K562 (cell line): ENCODE results near the gene DGKZ. TPM values are rescaled to one million over a fixed set of nuclear protein-coding genes. Genes with fewer than 3 reads are reported as not detected.
A peak's percentile ranks its signal among the peaks of the same experiment; 100 is the strongest.

ENCODE experiments used
- ATAC-seq: fragments of 200-7000 bp; cut with Tn5 transposase; 3 replicates; pipeline ENCODE4 v1.9.1; 2020; ENCODE audit warnings: moderate library complexity
- BruUV-seq: library from RNA; stranded (reverse); fragments of 400-500 nt; replicated peaks from 2 replicates; lab custom pipeline; 2021; lab: Mats Ljungman, UMichigan
- CTCF ChIA-PET: fragments of 300-600 bp; formaldehyde crosslinking; extraction: SDS; loops from one replicate; lab custom pipeline; 2021; ENCODE audit warnings: low intra/inter-chr PET ratio; lab: Yijun Ruan, JAX
- POLR2A ChIA-PET: fragments of 300-600, 350-650 bp; sonication (Branson Sonifier 250); formaldehyde crosslinking; extraction: SDS; loops from one replicate; lab custom pipeline; 2021; ENCODE audit warnings: antibody characterized with exemption, inconsistent platforms; lab: Yijun Ruan, JAX
- DNase-seq, 4 experiments: peaks; one replicate each; pipeline versions ENCODE4 v3.0.0 to v3.0.0-alpha.2; 2011 to 2018; ENCODE audit warnings: low spot score in 3 of 4, mixed read lengths in 3 of 4; ENCODE audit errors: extremely low read depth in 1 of 4
- FAIRE-seq: peaks from 2 replicates; lab custom pipeline; 2011; peaks lifted over from hg19 to GRCh38; lab: Jason Lieb, UNC
- H2AFZ ChIP-seq: 2 replicates; pipeline ENCODE4 v1.6.0; 2011; ENCODE audit warnings: low read depth, low read length, control low read depth, inconsistent platforms
- H3K27ac ChIP-seq: fragments of 200-600 bp; 3 replicates; pipeline ENCODE4 v1.8.0; 2011; ENCODE audit warnings: low read depth, mild to moderate bottlenecking, control low read depth, inconsistent platforms, low read length, moderate library complexity, mixed read lengths; ENCODE audit errors: extremely low read depth
- H3K27me3 ChIP-seq, 2 experiments: fragments of 300-600 bp in 1 of 2; 2 replicates in 1 of 2; 3 replicates in 1 of 2; pipeline versions ENCODE4 v1.6.0 to v1.8.0; 2011; ENCODE audit warnings: inconsistent platforms in 2 of 2, low read length in 2 of 2, mild to moderate bottlenecking in 1 of 2, mixed read lengths in 1 of 2, moderate library complexity in 1 of 2; ENCODE audit not compliant: control insufficient read depth in 2 of 2, insufficient read depth in 2 of 2
- H3K36me3 ChIP-seq: fragments of 300-600 bp; 3 replicates; pipeline ENCODE4 v1.8.0; 2011; ENCODE audit warnings: mild to moderate bottlenecking, low read length, inconsistent platforms; ENCODE audit not compliant: control insufficient read depth, insufficient read depth
- H3K4me1 ChIP-seq, 2 experiments: fragments of 200-600 bp in 1 of 2; replicated peaks in 1 of 2; 2 replicates in 1 of 2; 3 replicates in 1 of 2; pipeline versions ENCODE4 v1.5.1 to v1.8.0; 2011; ENCODE audit warnings: inconsistent platforms in 2 of 2, low read length in 2 of 2, mild to moderate bottlenecking in 1 of 2, mixed read lengths in 1 of 2, moderate library complexity in 1 of 2; ENCODE audit not compliant: control insufficient read depth in 2 of 2, insufficient read depth in 2 of 2
- H3K4me2 ChIP-seq: 2 replicates; pipeline ENCODE4 v1.6.1; 2011; ENCODE audit warnings: low read length, control low read depth, inconsistent platforms, mixed read lengths; ENCODE audit not compliant: insufficient read depth
- H3K4me3 ChIP-seq: fragments of 200-600 bp; sonication (generic), shearing (Covaris generic); 2 replicates; pipeline ENCODE4 v1.5.1; 2016; ENCODE audit warnings: control low read depth, inconsistent platforms
- H3K79me2 ChIP-seq: fragments of 200-600 bp; 3 replicates; pipeline ENCODE4 v1.8.0; 2011; ENCODE audit warnings: low read length, inconsistent platforms; ENCODE audit not compliant: control insufficient read depth, insufficient read depth
- H3K9ac ChIP-seq, 2 experiments: 2 replicates each; pipeline versions ENCODE4 v1.6.0 to v1.6.1; 2011; ENCODE audit warnings: low read depth in 2 of 2, low read length in 2 of 2, control low read depth in 1 of 2, inconsistent platforms in 1 of 2, mild to moderate bottlenecking in 1 of 2, mixed read lengths in 1 of 2; ENCODE audit not compliant: insufficient read depth in 1 of 2
- H3K9me1 ChIP-seq: one replicate; pipeline ENCODE4 v1.6.0; 2011; ENCODE audit warnings: inconsistent platforms, mild to moderate bottlenecking, low read length, moderate library complexity; ENCODE audit not compliant: control insufficient read depth, insufficient read depth
- H3K9me3 ChIP-seq: replicated peaks from 2 replicates; pipeline ENCODE4 v1.5.1; 2011; ENCODE audit warnings: low read depth, low read length, inconsistent platforms; ENCODE audit not compliant: control insufficient read depth, insufficient read depth
- H4K20me1 ChIP-seq: replicated peaks from 2 replicates; pipeline ENCODE4 v1.6.1; 2011; ENCODE audit warnings: low read length, inconsistent platforms, mixed read lengths; ENCODE audit not compliant: control insufficient read depth, insufficient read depth
- ARID4B ChIP-seq: sonication (generic); formaldehyde crosslinking; IDR thresholded peaks from 2 replicates; pipeline ENCODE4 v1.8.0; 2022; ENCODE audit warnings: mild to moderate bottlenecking, missing genetic modification reagents
- CBFA2T3 ChIP-seq: fragments of 450-650 bp; IDR thresholded peaks from 2 replicates; pipeline ENCODE4 v1.6.1; 2017
- DPF2 ChIP-seq: fragments of 450-650 bp; IDR thresholded peaks from 2 replicates; pipeline ENCODE4 v1.6.1; 2016
- EP400 ChIP-seq: fragments of 450-650 bp; IDR thresholded peaks from 2 replicates; pipeline ENCODE4 v1.6.1; 2017; ENCODE audit warnings: antibody characterized with exemption, mild to moderate bottlenecking, moderate library complexity
- HDAC1 ChIP-seq, 2 experiments: fragments of 450-650 bp; IDR thresholded peaks; 2 replicates each; pipeline ENCODE4 v1.6.1; 2016 to 2017; ENCODE audit warnings: inconsistent platforms in 1 of 2, mild to moderate bottlenecking in 1 of 2, moderate library complexity in 1 of 2
- MAX ChIP-seq: sonication (generic); formaldehyde crosslinking; IDR thresholded peaks from 2 replicates; pipeline ENCODE4 v1.9.0; 2022; ENCODE audit warnings: mild to moderate bottlenecking, missing genetic modification reagents
- NFE2L1 ChIP-seq: fragments of 450-650 bp; IDR thresholded peaks from 2 replicates; pipeline ENCODE4 v1.6.1; 2016; ENCODE audit warnings: missing genetic modification characterization, low read depth, mild to moderate bottlenecking, missing compliant biosample characterization, moderate library complexity, borderline replicate concordance
- POLR2AphosphoS2 ChIP-seq: IDR thresholded peaks from 2 replicates; pipeline ENCODE4 v1.6.1; 2012; ENCODE audit warnings: low read length, improper control_type of control experiment
- SOX6 ChIP-seq: fragments of 450-650 bp; IDR thresholded peaks from 2 replicates; pipeline ENCODE4 v1.6.1; 2014; ENCODE audit warnings: mild to moderate bottlenecking
- TAF15 ChIP-seq: fragments of 200-400 bp; formaldehyde crosslinking; IDR thresholded peaks from 2 replicates; pipeline ENCODE4 v1.6.1; 2017; ENCODE audit warnings: mild to moderate bottlenecking, low read depth, low read length, moderate library complexity
- ZNF398 ChIP-seq: fragments of 250-450 bp; sonication (Bioruptor Pico); IDR thresholded peaks from 2 replicates; pipeline ENCODE4 v1.8.0; 2021; ENCODE audit warnings: moderate library complexity, mild to moderate bottlenecking, inconsistent platforms
- ZNF592 ChIP-seq: fragments of 450-650 bp; IDR thresholded peaks from 2 replicates; pipeline ENCODE4 v1.6.1; 2017; ENCODE audit warnings: antibody characterized with exemption, mild to moderate bottlenecking
- WGBS: fragments of 100-300 bp; shearing (Covaris generic); methylation state at CpG from one replicate; pipeline ENCODE4 v1.1.6; 2016; ENCODE audit warnings: low coverage, mixed read lengths; ENCODE audit not compliant: insufficient coverage; ENCODE audit errors: missing lambda C conversion rate; 5-methylcytosine and 5-hydroxymethylcytosine counted together
- in situ Hi-C: fragments of 300-500 bp; cut with MboI; formaldehyde crosslinking; loops from 4 replicates; pipeline ENCODE4 v1.15.0; 2018; ENCODE audit warnings: inconsistent platforms, mixed read lengths
- intact Hi-C: fragments of 100-400 bp; cut with micrococcal nuclease; formaldehyde crosslinking; loops from 2 replicates; pipeline ENCODE4 v1.14.2; 2022
- polyA plus RNA-seq, 8 experiments: library from polyadenylated mRNA; depleted of rRNA in 4 of 8; stranded (reverse) in 5 of 8; unstranded in 3 of 8; fragments of >200 nt; fragmentation: Nextera tagmentation in 2 of 8; fragmentation: Illumina TruSeq in 1 of 8; extraction: Ambion mirVana in 2 of 8; extraction: Trizol in 1 of 8; gene quantifications; 2 replicates each; pipeline versions ENCODE4 v1.2.1 to v1.2.3, GENCODE V29; 2011 to 2014; ENCODE audit warnings: inconsistent platforms in 1 of 8, missing spikeins in 1 of 8
- total RNA-seq, 7 experiments: library from RNA; depleted of rRNA in 6 of 7; stranded (reverse); fragments of >200 nt in 6 of 7; fragmentation: Illumina TruSeq in 2 of 7; extraction: Trizol in 2 of 7; gene quantifications; 2 replicates each; pipeline versions ENCODE4 v1.2.1 to v1.2.3, GENCODE V29; 2011 to 2021; ENCODE audit warnings: low replicate concordance in 1 of 7

The DGKZ gene
- total and polyA plus RNA-seq, 9 of the 15 experiments (the other 6 are each of a cell fraction or from before 2014, with no cell fraction given): 0.51 to 100 (median 44.2) TPM

- in situ Hi-C loops: no loop called here
- Histone ChIP-seq H3K4me1 (peaks cover 0 to 19% of the 10 kb centered on the region in 2 experiments; a peak in 3 of 5 replicates), H3K36me3 (peaks cover 20% of the 10 kb centered on the region; the same call in 2 of the 3 replicates), H3K9me1 (no peaks in the 10 kb centered on the region), H3K4me2 (peak overlapping the region; percentile 45; the same call in 1 of the 2 replicates), H3K9me3 (no peaks in the 10 kb centered on the region), H3K4me3 (no peak overlapping the region), H3K27ac (peak overlapping the region; percentile 37), H2AFZ (no peak overlapping the region), H4K20me1 (no peaks in the 10 kb centered on the region), H3K9ac (no peak overlapping the region), H3K27me3 (no peaks in the 10 kb centered on the region), H3K79me2 (0 out of 3 replicates have a peak, but pooled peaks cover 2% of the 10 kb centered on the region)
- peak; percentile 89 for FAIRE-seq
- WGBS: 14% methylated on average over 9 of the region's 9 CpGs
- POLR2A ChIA-PET: no interaction called here
- BruUV-seq: no TSS peak
- peak; percentile 27 to 87 (median 44) for DNase-seq
- CTCF ChIA-PET: no interaction called here
- peak; percentile 97 for ATAC-seq
- intact Hi-C loops: no loop called here
- peak; percentile 29; the same call in 1 of the 2 replicates for TF ChIP-seq ARID4B (CRISPR knock-in tag)
- peak; percentile 81 for TF ChIP-seq DPF2
- TF ChIP-seq TAF15: no peak
- peak; percentile 31; the same call in 1 of the 2 replicates for TF ChIP-seq EP400
- TF ChIP-seq CBFA2T3: peak; percentile 54; the same call in 1 of the 2 replicates
- TF ChIP-seq ZNF592: peak; percentile 46; the same call in 1 of the 2 replicates
- TF ChIP-seq POLR2AphosphoS2: no peak
- TF ChIP-seq HDAC1 (IDR thresholded peaks at IDR 0.05): peak in 1 of 2 experiments; percentile 79; a peak in 2 of 4 replicates
- peak; percentile 25; the same call in 1 of the 2 replicates for TF ChIP-seq MAX (CRISPR knock-in tag)
- TF ChIP-seq NFE2L1 (tag): 0 out of 2 replicates have a peak, but pooled peaks have one; percentile 16
- TF ChIP-seq SOX6: peak; percentile 39; the same call in 1 of the 2 replicates
- no peak for TF ChIP-seq ZNF398 (CRISPR knock-in tag)
Measured at GRCh38 chr11:46427364-46427763, 80.1 kb downstream of the DGKZ start.
